Measurements from ENCODE around the gene NLGN4X. TPM values are rescaled to one million over a fixed set of nuclear protein-coding genes. Genes with fewer than 3 reads are reported as not detected.
A peak's percentile ranks its signal among the peaks of the same experiment; 100 is the strongest.

NLGN4X gene
- total RNA-seq, 1 donor from 2014 or later = 51.5 TPM

DNA sequence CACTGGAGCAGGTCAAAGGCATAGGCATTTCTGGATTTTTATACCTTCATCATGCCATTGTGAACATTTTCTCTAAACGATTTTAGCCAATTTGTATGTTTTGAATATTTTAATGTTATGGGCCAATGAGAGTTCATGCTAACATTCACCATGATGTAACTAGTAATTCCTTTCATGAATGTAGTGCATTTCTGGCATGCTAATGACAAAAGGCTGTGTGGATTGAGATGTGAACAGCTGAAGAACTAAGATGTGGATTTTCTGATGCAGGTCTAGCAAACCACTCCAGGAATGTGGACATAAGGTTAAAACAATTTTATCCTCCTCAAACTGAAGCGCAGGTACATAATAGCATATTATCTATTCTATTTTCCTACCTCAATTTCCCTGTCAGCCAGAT, 269.4 kb downstream of the NLGN4X start:
- Mint-ChIP-seq H3K27ac (no peak overlapping the region), H3K4me1 (ENCODE audit: unreplicated experiment) (no peaks in the 10 kb centered on the region), H3K36me3 (no peaks in the 10 kb centered on the region), H3K27me3 (no peaks in the 10 kb centered on the region), H3K4me3 (no peak overlapping the region), H3K9me3 (peaks cover 8% of the 10 kb centered on the region)
- TF ChIP-seq, protein P1, sequence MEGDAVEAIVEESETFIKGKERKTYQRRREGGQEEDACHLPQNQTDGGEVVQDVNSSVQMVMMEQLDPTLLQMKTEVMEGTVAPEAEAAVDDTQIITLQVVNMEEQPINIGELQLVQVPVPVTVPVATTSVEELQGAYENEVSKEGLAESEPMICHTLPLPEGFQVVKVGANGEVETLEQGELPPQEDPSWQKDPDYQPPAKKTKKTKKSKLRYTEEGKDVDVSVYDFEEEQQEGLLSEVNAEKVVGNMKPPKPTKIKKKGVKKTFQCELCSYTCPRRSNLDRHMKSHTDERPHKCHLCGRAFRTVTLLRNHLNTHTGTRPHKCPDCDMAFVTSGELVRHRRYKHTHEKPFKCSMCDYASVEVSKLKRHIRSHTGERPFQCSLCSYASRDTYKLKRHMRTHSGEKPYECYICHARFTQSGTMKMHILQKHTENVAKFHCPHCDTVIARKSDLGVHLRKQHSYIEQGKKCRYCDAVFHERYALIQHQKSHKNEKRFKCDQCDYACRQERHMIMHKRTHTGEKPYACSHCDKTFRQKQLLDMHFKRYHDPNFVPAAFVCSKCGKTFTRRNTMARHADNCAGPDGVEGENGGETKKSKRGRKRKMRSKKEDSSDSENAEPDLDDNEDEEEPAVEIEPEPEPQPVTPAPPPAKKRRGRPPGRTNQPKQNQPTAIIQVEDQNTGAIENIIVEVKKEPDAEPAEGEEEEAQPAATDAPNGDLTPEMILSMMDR (conservative IDR thresholded peaks at IDR 0.05) = no peak
- no peak for DNase-seq (ENCODE audit: extremely low spot score, unreplicated experiment)

DNA sequence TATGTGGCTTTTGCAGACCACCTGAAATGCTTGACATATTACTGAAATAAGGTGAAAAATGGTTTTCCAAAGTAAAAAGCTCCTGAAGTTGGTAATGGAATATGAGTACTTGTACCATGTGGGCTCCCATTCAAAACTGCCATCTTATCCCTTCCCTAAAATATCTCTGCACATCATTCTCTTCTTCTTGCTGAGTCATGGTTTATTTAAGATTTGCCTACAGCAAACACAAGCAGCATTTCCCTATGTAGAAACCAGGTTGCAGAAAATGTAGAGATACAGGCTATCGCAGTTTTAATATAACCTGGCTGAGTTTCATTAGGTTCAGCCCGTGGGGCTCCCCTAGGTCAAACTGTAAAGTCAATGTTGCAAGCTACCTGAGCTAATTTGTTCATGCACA, 270.1 kb downstream of the NLGN4X start:
- DNase-seq (ENCODE audit: extremely low spot score, unreplicated experiment) = no peak
- H3K27me3 Mint-ChIP-seq = no peaks in the 10 kb centered on the region
- TF ChIP-seq, protein P1 (conservative IDR thresholded peaks at IDR 0.05) = no peak
- no peak overlapping the region for H3K4me3 Mint-ChIP-seq
- H3K9me3 Mint-ChIP-seq = peaks cover 3% of the 10 kb centered on the region
- H3K27ac Mint-ChIP-seq = no peak overlapping the region
- no peaks in the 10 kb centered on the region for H3K36me3 Mint-ChIP-seq
- H3K4me1 Mint-ChIP-seq (ENCODE audit: unreplicated experiment) = no peaks in the 10 kb centered on the region

DNA sequence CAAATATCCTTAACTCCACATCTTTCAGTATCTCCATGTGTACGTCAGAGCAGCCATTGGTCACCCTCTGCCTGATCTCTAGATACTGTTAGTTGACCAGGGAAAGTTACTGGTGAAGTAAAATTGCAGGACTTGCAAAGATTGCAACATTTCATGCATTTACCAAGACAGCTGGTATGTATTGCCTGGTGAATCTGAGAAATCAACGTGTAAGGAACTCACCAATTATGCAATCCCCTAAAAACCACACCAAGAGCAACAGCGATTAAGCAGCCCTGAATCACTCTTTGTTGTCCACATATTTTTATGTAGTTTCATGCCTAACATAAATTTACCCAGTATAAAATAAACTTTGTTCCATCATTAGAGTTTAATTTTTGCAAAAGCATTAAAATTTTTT, 271.2 kb downstream of the NLGN4X start:
- H3K4me1 Mint-ChIP-seq (ENCODE audit: unreplicated experiment) = no peaks in the 10 kb centered on the region
- H3K36me3 Mint-ChIP-seq = no peaks in the 10 kb centered on the region
- H3K9me3 Mint-ChIP-seq = no peaks in the 10 kb centered on the region
- no peak overlapping the region for H3K4me3 Mint-ChIP-seq
- H3K27me3 Mint-ChIP-seq = no peaks in the 10 kb centered on the region
- H3K27ac Mint-ChIP-seq = no peak overlapping the region
- DNase-seq (ENCODE audit: extremely low spot score, unreplicated experiment) = no peak
- TF ChIP-seq, protein P1 (conservative IDR thresholded peaks at IDR 0.05) = no peak

DNA sequence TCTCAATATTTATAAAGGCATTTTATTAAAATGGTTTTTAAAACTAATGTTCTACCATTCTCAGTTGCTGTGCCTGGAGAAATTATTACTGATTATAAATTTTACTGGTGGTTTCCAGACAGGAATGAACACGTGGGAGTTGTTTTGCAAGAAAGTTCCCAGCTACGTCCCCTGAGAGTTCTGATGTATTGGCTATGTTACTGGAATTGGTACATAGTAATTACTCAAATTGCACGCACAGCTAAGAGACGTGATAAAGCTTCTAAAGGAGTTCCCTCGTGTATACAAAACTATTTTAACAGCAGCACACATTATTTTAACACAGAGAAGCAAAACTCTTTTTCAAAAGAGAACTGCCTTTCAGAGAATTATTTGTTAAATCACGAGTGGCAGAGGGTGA, 292.2 kb downstream of the NLGN4X start:
- DNase-seq (ENCODE audit: extremely low spot score, unreplicated experiment) = no peak
- Mint-ChIP-seq H3K27me3 (no peaks in the 10 kb centered on the region), H3K4me1 (ENCODE audit: unreplicated experiment) (peaks cover 18% of the 10 kb centered on the region), H3K9me3 (no peaks in the 10 kb centered on the region), H3K27ac (no peak overlapping the region), H3K36me3 (peaks cover 10% of the 10 kb centered on the region), H3K4me3 (peak overlapping the region; percentile 9)
- TF ChIP-seq, protein P1 (conservative IDR thresholded peaks at IDR 0.05) = no peak

DNA sequence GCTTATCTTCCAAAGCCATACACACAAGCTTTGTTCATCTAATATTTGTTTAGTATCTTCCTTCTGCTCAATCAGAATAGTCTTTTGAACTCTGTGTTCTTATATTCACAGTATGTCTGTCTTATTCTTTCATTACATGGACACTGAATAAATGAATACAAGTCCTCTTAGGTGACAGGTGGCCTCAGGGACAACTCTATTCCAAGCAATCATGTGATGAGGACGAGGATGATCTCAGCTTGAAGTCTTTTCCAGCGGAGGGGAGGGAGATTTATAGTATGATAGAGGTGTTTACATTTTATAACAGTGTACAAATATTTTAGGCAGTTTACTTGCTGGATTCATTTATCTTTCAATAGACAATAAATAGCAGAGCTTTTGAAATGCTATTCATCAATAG, 300.4 kb downstream of the NLGN4X start:
- H3K4me1 Mint-ChIP-seq (ENCODE audit: unreplicated experiment) = peaks cover 14% of the 10 kb centered on the region
- DNase-seq (ENCODE audit: extremely low spot score, unreplicated experiment) = no peak
- no peaks in the 10 kb centered on the region for H3K36me3 Mint-ChIP-seq
- no peak overlapping the region for H3K27ac Mint-ChIP-seq
- H3K4me3 Mint-ChIP-seq = no peak overlapping the region
- H3K27me3 Mint-ChIP-seq = no peaks in the 10 kb centered on the region
- TF ChIP-seq, protein P1 (conservative IDR thresholded peaks at IDR 0.05) = no peak
- no peaks in the 10 kb centered on the region for H3K9me3 Mint-ChIP-seq

DNA sequence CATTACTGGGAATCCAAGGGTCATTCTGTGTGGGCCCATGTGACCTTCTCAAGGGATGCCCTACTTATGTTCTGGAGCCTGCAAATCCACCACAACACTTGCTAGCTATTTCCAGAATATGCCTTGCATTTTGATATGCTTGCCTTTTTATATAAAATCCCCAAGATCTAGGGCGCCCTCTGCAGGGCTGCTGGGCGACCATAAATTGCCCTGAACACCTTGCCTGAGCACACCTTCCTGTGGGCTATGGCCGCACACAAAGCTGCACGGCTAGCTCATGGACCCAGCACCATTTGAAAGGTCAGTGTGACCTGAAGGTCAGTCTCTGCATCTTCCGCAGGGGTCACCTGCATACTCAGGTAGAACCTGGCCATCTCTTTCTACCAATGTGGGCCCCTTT, 311.7 kb downstream of the NLGN4X start:
- TF ChIP-seq, protein P1 (conservative IDR thresholded peaks at IDR 0.05) = peak; percentile 31
- no peak for DNase-seq (ENCODE audit: extremely low spot score, unreplicated experiment)

More for the DNA sequence above, 311.7 kb downstream of the NLGN4X start:
- Mint-ChIP-seq H3K36me3 (peaks cover 7% of the 10 kb centered on the region), H3K9me3 (no peaks in the 10 kb centered on the region), H3K27me3 (no peaks in the 10 kb centered on the region), H3K4me1 (ENCODE audit: unreplicated experiment) (no peaks in the 10 kb centered on the region), H3K27ac (no peak overlapping the region), H3K4me3 (no peak overlapping the region)

All from type B pancreatic cell (in vitro differentiated cells).